ENCODE data around the gene DOK4. TPM values are rescaled to one million over a fixed set of nuclear protein-coding genes. Genes with fewer than 3 reads are reported as not detected.

Gene DOK4
- total RNA-seq, 1 donor from 2014 or later, result 17.6 TPM

- FAIRE-seq, result no peak
- no peak overlapping the region for H3K4me3 ChIP-seq (ENCODE audit: low read depth, low read length)
- H3K27me3 ChIP-seq (ENCODE audit: control insufficient read depth, insufficient read depth, low read length), result no peaks in the 10 kb centered on the region
- H3K36me3 ChIP-seq (ENCODE audit: control insufficient read depth, insufficient read depth, low read length), result no peaks in the 10 kb centered on the region
- DNase-seq (ENCODE audit: low read depth), result no peak
- no peak for TF ChIP-seq CTCF (IDR thresholded peaks at IDR 0.05; ENCODE audit: insufficient read depth, low read length, severe bottlenecking)
Measured at GRCh38 chr16:57423152-57423551, 63.1 kb downstream of the DOK4 start.

GRCh38 chr16:57422026-57422944, 64.0 kb downstream of the DOK4 start:
- FAIRE-seq (no peak), DNase-seq (ENCODE audit: low read depth) (peak; percentile 53)
- Histone ChIP-seq H3K27me3 (ENCODE audit: control insufficient read depth, insufficient read depth, low read length) (no peaks in the 10 kb centered on the region), H3K4me3 (ENCODE audit: low read depth, low read length) (no peak overlapping the region), H3K36me3 (ENCODE audit: control insufficient read depth, insufficient read depth, low read length) (no peaks in the 10 kb centered on the region)
- peak; percentile 57 for TF ChIP-seq CTCF (IDR thresholded peaks at IDR 0.05; ENCODE audit: insufficient read depth, low read length, severe bottlenecking)

Other genes starting within 250 kb of the DOK4 start
- 63.8 and 71.3 TPM in 2 replicates for gene ARL2BP, start 241.2 kb downstream of the DOK4 start, total RNA-seq
- 3.3 and 13.7 TPM in 2 replicates for gene PLLP, start 201.8 kb downstream of the DOK4 start, total RNA-seq
- gene CCL22, start 127.7 kb downstream of the DOK4 start, total RNA-seq, result under 0.01 TPM in 1 of 2 replicates, not detected in the other
- gene CX3CL1, start 114.0 kb downstream of the DOK4 start, total RNA-seq, result under 0.01 TPM in 1 of 2 replicates, not detected in the other
- gene CCL17, start 81.7 kb downstream of the DOK4 start, total RNA-seq, result not detected in 2 replicates
- gene CIAPIN1, start 39.1 kb downstream of the DOK4 start, total RNA-seq, result 71.3 and 81.2 TPM in 2 replicates
- 59.5 and 88.7 TPM in 2 replicates for gene COQ9, start 39.0 kb downstream of the DOK4 start, total RNA-seq
- gene POLR2C, start 23.8 kb downstream of the DOK4 start, total RNA-seq, result 78.7 and 82.1 TPM in 2 replicates
- gene CCDC102A, start 50.1 kb upstream of the DOK4 start, total RNA-seq, result 1.5 and 2.1 TPM in 2 replicates
- gene ADGRG5, start 56.1 kb upstream of the DOK4 start, total RNA-seq, result not detected in 2 replicates
- gene ADGRG1, start 142.1 kb upstream of the DOK4 start, total RNA-seq, result 21.1 and 45.3 TPM in 2 replicates
- gene ADGRG3, start 181.8 kb upstream of the DOK4 start, total RNA-seq, result 0.13 TPM in 1 of 2 replicates, not detected in the other
- not detected in 2 replicates for gene DRC7, start 208.3 kb upstream of the DOK4 start, total RNA-seq
- gene KATNB1, start 249.3 kb upstream of the DOK4 start, total RNA-seq, result 12.9 and 24.2 TPM in 2 replicates

All from bronchial epithelial cell (primary cell).